Neural progenitor cell (in vitro differentiated cells): ENCODE measurements around the gene LRRTM4. TPM values are rescaled to one million over a fixed set of nuclear protein-coding genes. Genes with fewer than 3 reads are reported as not detected.

Experiments used
- DNase-seq: peaks from one replicate; pipeline ENCODE4 v3.0.0-alpha.2; 2016; ENCODE audit warnings: low spot score
- H2AFZ ChIP-seq: fragments of 200-600 bp; sonication (generic); replicated peaks from 2 replicates; pipeline ENCODE4 v1.6.1; 2016; ENCODE audit warnings: antibody characterized with exemption
- H3F3A ChIP-seq: fragments of 200-600 bp; sonication (generic); 2 replicates; pipeline ENCODE4 v1.6.1; 2016; ENCODE audit warnings: antibody characterized with exemption, low read depth
- H3K27ac ChIP-seq: fragments of 200-600 bp; sonication (generic); 2 replicates; pipeline ENCODE4 v1.5.1; 2016; ENCODE audit warnings: mild to moderate bottlenecking
- H3K27me3 ChIP-seq: fragments of 200-600 bp; sonication (generic); 2 replicates; pipeline ENCODE4 v1.6.1; 2016; ENCODE audit warnings: mild to moderate bottlenecking, moderate library complexity
- H3K36me3 ChIP-seq: fragments of 200-600 bp; sonication (generic); 2 replicates; pipeline ENCODE4 v1.5.1; 2016
- H3K4me1 ChIP-seq: fragments of 200-600 bp; sonication (generic); 2 replicates; pipeline ENCODE4 v1.6.1; 2016; ENCODE audit warnings: mixed run types
- H3K4me2 ChIP-seq: fragments of 200-600 bp; sonication (generic); 2 replicates; pipeline ENCODE4 v1.6.1; 2016
- H3K4me3 ChIP-seq: fragments of 200-600 bp; sonication (generic); 2 replicates; pipeline ENCODE4 v1.5.1; 2016
- H3K79me2 ChIP-seq: fragments of 200-600 bp; sonication (generic); 2 replicates; pipeline ENCODE4 v1.6.1; 2016; ENCODE audit warnings: low read depth
- H3K9ac ChIP-seq: fragments of 200-600 bp; sonication (generic); 2 replicates; pipeline ENCODE4 v1.6.1; 2016
- H3K9me3 ChIP-seq: fragments of 200-600 bp; sonication (generic); 2 replicates; pipeline ENCODE4 v1.5.1; 2016; ENCODE audit warnings: low read depth
- H4K20me1 ChIP-seq: fragments of 200-600 bp; sonication (generic); 2 replicates; pipeline ENCODE4 v1.6.1; 2016; ENCODE audit warnings: low read depth
- H3K27ac Mint-ChIP-seq: 3 replicates; pipeline ENCODE4 v1.8.0; 2021; ENCODE audit warnings: mixed read lengths
- H3K27me3 Mint-ChIP-seq: 2 replicates; pipeline ENCODE4 v1.8.0; 2022; ENCODE audit warnings: low read depth, mild to moderate bottlenecking, inconsistent platforms, moderate library complexity, mixed read lengths; ENCODE audit not compliant: insufficient read depth
- H3K36me3 Mint-ChIP-seq: 3 replicates; pipeline ENCODE4 v1.8.0; 2021; ENCODE audit warnings: mixed read lengths
- H3K4me1 Mint-ChIP-seq: 3 replicates; pipeline ENCODE4 v1.8.0; 2021; ENCODE audit warnings: mixed read lengths
- H3K4me3 Mint-ChIP-seq: 3 replicates; pipeline ENCODE4 v1.8.0; 2021; ENCODE audit warnings: mild to moderate bottlenecking, moderate library complexity, mixed read lengths
- H3K9me3 Mint-ChIP-seq: 3 replicates; pipeline ENCODE4 v1.8.0; 2020; ENCODE audit warnings: mixed read lengths
- CTCF ChIP-seq: fragments of 200-600 bp; sonication (generic); IDR thresholded peaks from 2 replicates; pipeline ENCODE4 v1.5.1; 2017; ENCODE audit warnings: antibody characterized with exemption, mild to moderate bottlenecking
- EZH2 ChIP-seq: fragments of 200-600 bp; sonication (generic); IDR thresholded peaks from 2 replicates; pipeline ENCODE4 v1.6.1; 2017; ENCODE audit warnings: antibody characterized with exemption, mild to moderate bottlenecking, moderate library complexity
- EZH2phosphoT487 ChIP-seq: fragments of 200-600 bp; sonication (generic); IDR thresholded peaks from 2 replicates; pipeline ENCODE4 v1.6.1; 2017; ENCODE audit warnings: antibody characterized with exemption
- total RNA-seq: library from RNA; depleted of rRNA; stranded (reverse); fragments of >200 nt; gene quantifications from 2 replicates; pipeline ENCODE4 v1.2.3, GENCODE V29; 2015; ENCODE audit warnings: low replicate concordance

LRRTM4 gene
- total RNA-seq, 1 donor from 2014 or later, result 20.4 TPM

- Mint-ChIP-seq H3K27me3 (no peaks in the 10 kb centered on the region), H3K9me3 (no peaks in the 10 kb centered on the region), H3K36me3 (no peaks in the 10 kb centered on the region), H3K4me1 (no peaks in the 10 kb centered on the region), H3K27ac (no peak overlapping the region), H3K4me3 (no peak overlapping the region)
- Histone ChIP-seq H3K36me3 (no peaks in the 10 kb centered on the region), H4K20me1 (no peaks in the 10 kb centered on the region), H3F3A (no peaks in the 10 kb centered on the region), H3K27me3 (no peaks in the 10 kb centered on the region), H3K4me1 (no peaks in the 10 kb centered on the region), H3K4me3 (no peak overlapping the region), H2AFZ (no peak overlapping the region), H3K27ac (no peak overlapping the region), H3K9me3 (no peaks in the 10 kb centered on the region), H3K79me2 (no peaks in the 10 kb centered on the region), H3K9ac (no peak overlapping the region), H3K4me2 (no peak overlapping the region)
- DNase-seq, result no peak
- TF ChIP-seq EZH2 (no peak), EZH2phosphoT487 (no peak), CTCF (no peak)
These were observed 328.2 kb downstream of the LRRTM4 start for GRCh38 chr2:77193858-77194448.

GRCh38 chr2:77192811-77193289, 329.3 kb downstream of the LRRTM4 start:
- no peaks in the 10 kb centered on the region for H3K4me1 ChIP-seq
- H2AFZ ChIP-seq, result no peak overlapping the region
- TF ChIP-seq EZH2, result no peak
- TF ChIP-seq CTCF, result no peak
- TF ChIP-seq EZH2phosphoT487, result no peak
- H3K27me3 Mint-ChIP-seq, result no peaks in the 10 kb centered on the region
- H3K36me3 ChIP-seq, result no peaks in the 10 kb centered on the region
- no peak overlapping the region for H3K4me3 Mint-ChIP-seq
- H3K9ac ChIP-seq, result no peak overlapping the region
- no peaks in the 10 kb centered on the region for H3K9me3 Mint-ChIP-seq
- H4K20me1 ChIP-seq, result no peaks in the 10 kb centered on the region
- no peak overlapping the region for H3K27ac Mint-ChIP-seq
- no peak overlapping the region for H3K4me3 ChIP-seq
- H3K79me2 ChIP-seq, result no peaks in the 10 kb centered on the region
- no peak overlapping the region for H3K4me2 ChIP-seq
- no peaks in the 10 kb centered on the region for H3K36me3 Mint-ChIP-seq
- DNase-seq, result no peak
- no peaks in the 10 kb centered on the region for H3F3A ChIP-seq
- no peaks in the 10 kb centered on the region for H3K4me1 Mint-ChIP-seq
- H3K9me3 ChIP-seq, result no peaks in the 10 kb centered on the region
- no peaks in the 10 kb centered on the region for H3K27me3 ChIP-seq
- no peak overlapping the region for H3K27ac ChIP-seq

GRCh38 chr2:77191665-77192064, 330.5 kb downstream of the LRRTM4 start:
- no peak for DNase-seq
- no peaks in the 10 kb centered on the region for H3K27me3 Mint-ChIP-seq
- H3K4me3 ChIP-seq, result no peak overlapping the region
- no peaks in the 10 kb centered on the region for H4K20me1 ChIP-seq
- no peaks in the 10 kb centered on the region for H3K4me1 ChIP-seq
- no peak overlapping the region for H3K27ac ChIP-seq
- no peak overlapping the region for H3K9ac ChIP-seq
- no peaks in the 10 kb centered on the region for H3F3A ChIP-seq
- H3K4me1 Mint-ChIP-seq, result no peaks in the 10 kb centered on the region
- no peaks in the 10 kb centered on the region for H3K36me3 ChIP-seq
- H3K4me2 ChIP-seq, result no peak overlapping the region
- H3K79me2 ChIP-seq, result no peaks in the 10 kb centered on the region
- H3K9me3 Mint-ChIP-seq, result no peaks in the 10 kb centered on the region
- H3K27ac Mint-ChIP-seq, result no peak overlapping the region
- H2AFZ ChIP-seq, result no peak overlapping the region
- H3K27me3 ChIP-seq, result no peaks in the 10 kb centered on the region
- TF ChIP-seq CTCF (no peak), EZH2 (no peak), EZH2phosphoT487 (no peak)
- H3K4me3 Mint-ChIP-seq, result no peak overlapping the region
- H3K36me3 Mint-ChIP-seq, result no peaks in the 10 kb centered on the region
- H3K9me3 ChIP-seq, result no peaks in the 10 kb centered on the region
